Measurements from ENCODE around the gene APMAP. TPM values are rescaled to one million over a fixed set of nuclear protein-coding genes. Genes with fewer than 3 reads are reported as not detected.

Gene APMAP
- total RNA-seq, 1 donor from 2014 or later: 95.2 TPM

- Mint-ChIP-seq H3K27me3 (ENCODE audit: unreplicated experiment) (peaks cover 5% of the 10 kb centered on the region), H3K4me3 (ENCODE audit: unreplicated experiment) (no peak overlapping the region), H3K36me3 (ENCODE audit: low read depth, unreplicated experiment) (no peaks in the 10 kb centered on the region), H3K4me1 (ENCODE audit: unreplicated experiment) (no peaks in the 10 kb centered on the region), H3K27ac (ENCODE audit: unreplicated experiment) (no peak overlapping the region), H3K9me3 (ENCODE audit: unreplicated experiment) (no peaks in the 10 kb centered on the region)
- no peak for TF ChIP-seq CTCF (IDR thresholded peaks at IDR 0.05; ENCODE audit: unreplicated experiment)
- no peak for DNase-seq (ENCODE audit: low spot score)
These were observed 7.8 kb upstream of the APMAP start for GRCh38 chr20:25000268-25000801.

GRCh38 chr20:24999568-24999967, 7.0 kb upstream of the APMAP start:
- no peaks in the 10 kb centered on the region for H3K36me3 Mint-ChIP-seq (ENCODE audit: low read depth, unreplicated experiment)
- H3K27ac Mint-ChIP-seq (ENCODE audit: unreplicated experiment): no peak overlapping the region
- no peaks in the 10 kb centered on the region for H3K9me3 Mint-ChIP-seq (ENCODE audit: unreplicated experiment)
- peaks cover 7% of the 10 kb centered on the region for H3K4me1 Mint-ChIP-seq (ENCODE audit: unreplicated experiment)
- DNase-seq (ENCODE audit: low spot score): no peak
- peaks cover 5% of the 10 kb centered on the region for H3K27me3 Mint-ChIP-seq (ENCODE audit: unreplicated experiment)
- TF ChIP-seq CTCF (IDR thresholded peaks at IDR 0.05; ENCODE audit: unreplicated experiment): no peak
- H3K4me3 Mint-ChIP-seq (ENCODE audit: unreplicated experiment): no peak overlapping the region

- Mint-ChIP-seq H3K4me3 (ENCODE audit: unreplicated experiment) (no peak overlapping the region), H3K36me3 (ENCODE audit: low read depth, unreplicated experiment) (no peaks in the 10 kb centered on the region), H3K27ac (ENCODE audit: unreplicated experiment) (no peak overlapping the region), H3K4me1 (ENCODE audit: unreplicated experiment) (peaks cover 14% of the 10 kb centered on the region), H3K9me3 (ENCODE audit: unreplicated experiment) (no peaks in the 10 kb centered on the region), H3K27me3 (ENCODE audit: unreplicated experiment) (peaks cover 5% of the 10 kb centered on the region)
- TF ChIP-seq CTCF (IDR thresholded peaks at IDR 0.05; ENCODE audit: unreplicated experiment): no peak
- no peak for DNase-seq (ENCODE audit: low spot score)
These were observed 6.3 kb upstream of the APMAP start for GRCh38 chr20:24998631-24999445.

GRCh38 chr20:24998121-24998520, 5.6 kb upstream of the APMAP start:
- no peak for TF ChIP-seq CTCF (IDR thresholded peaks at IDR 0.05; ENCODE audit: unreplicated experiment)
- no peak overlapping the region for H3K27ac Mint-ChIP-seq (ENCODE audit: unreplicated experiment)
- H3K9me3 Mint-ChIP-seq (ENCODE audit: unreplicated experiment): no peaks in the 10 kb centered on the region
- H3K4me3 Mint-ChIP-seq (ENCODE audit: unreplicated experiment): no peak overlapping the region
- H3K36me3 Mint-ChIP-seq (ENCODE audit: low read depth, unreplicated experiment): no peaks in the 10 kb centered on the region
- no peak for DNase-seq (ENCODE audit: low spot score)
- peaks cover 19% of the 10 kb centered on the region for H3K4me1 Mint-ChIP-seq (ENCODE audit: unreplicated experiment)
- peaks cover 5% of the 10 kb centered on the region for H3K27me3 Mint-ChIP-seq (ENCODE audit: unreplicated experiment)
